ENCODE measurements around the gene MYEF2. TPM values are rescaled to one million over a fixed set of nuclear protein-coding genes. Genes with fewer than 3 reads are reported as not detected.

The MYEF2 gene
- total RNA-seq, 2 donors from 2014 or later = 7.5 to 11.1 TPM

DNA sequence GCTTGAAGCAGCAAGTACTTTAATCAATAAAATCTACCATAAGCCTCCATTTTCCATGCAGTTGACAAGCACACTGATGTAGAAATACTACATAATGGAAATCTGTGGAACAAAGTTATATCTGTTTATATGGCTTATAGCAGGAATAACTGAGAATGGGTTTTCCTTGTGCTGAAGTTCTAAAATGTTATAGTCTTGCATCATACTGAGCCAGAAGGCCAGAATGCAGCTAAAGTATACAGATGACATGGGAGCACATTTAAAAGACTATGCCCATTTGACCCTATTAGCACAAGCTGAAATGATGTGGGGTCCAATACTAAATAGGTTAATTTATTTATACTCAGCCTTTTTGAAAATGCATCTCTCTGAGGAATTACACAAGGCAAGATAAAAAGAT is 32.2 kb downstream of the MYEF2 start:
- TF ChIP-seq, protein P1, sequence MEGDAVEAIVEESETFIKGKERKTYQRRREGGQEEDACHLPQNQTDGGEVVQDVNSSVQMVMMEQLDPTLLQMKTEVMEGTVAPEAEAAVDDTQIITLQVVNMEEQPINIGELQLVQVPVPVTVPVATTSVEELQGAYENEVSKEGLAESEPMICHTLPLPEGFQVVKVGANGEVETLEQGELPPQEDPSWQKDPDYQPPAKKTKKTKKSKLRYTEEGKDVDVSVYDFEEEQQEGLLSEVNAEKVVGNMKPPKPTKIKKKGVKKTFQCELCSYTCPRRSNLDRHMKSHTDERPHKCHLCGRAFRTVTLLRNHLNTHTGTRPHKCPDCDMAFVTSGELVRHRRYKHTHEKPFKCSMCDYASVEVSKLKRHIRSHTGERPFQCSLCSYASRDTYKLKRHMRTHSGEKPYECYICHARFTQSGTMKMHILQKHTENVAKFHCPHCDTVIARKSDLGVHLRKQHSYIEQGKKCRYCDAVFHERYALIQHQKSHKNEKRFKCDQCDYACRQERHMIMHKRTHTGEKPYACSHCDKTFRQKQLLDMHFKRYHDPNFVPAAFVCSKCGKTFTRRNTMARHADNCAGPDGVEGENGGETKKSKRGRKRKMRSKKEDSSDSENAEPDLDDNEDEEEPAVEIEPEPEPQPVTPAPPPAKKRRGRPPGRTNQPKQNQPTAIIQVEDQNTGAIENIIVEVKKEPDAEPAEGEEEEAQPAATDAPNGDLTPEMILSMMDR (IDR thresholded peaks at IDR 0.05) = no peak
- Histone ChIP-seq H3K36me3 (no peaks in the 10 kb centered on the region), H3K4me3 (no peak overlapping the region), H3K9me3 (no peaks in the 10 kb centered on the region), H3K27me3 (no peaks in the 10 kb centered on the region), H3K4me1 (no peaks in the 10 kb centered on the region), H3K27ac (no peak overlapping the region)
- no peak for DNase-seq (ENCODE audit: low spot score)

DNA sequence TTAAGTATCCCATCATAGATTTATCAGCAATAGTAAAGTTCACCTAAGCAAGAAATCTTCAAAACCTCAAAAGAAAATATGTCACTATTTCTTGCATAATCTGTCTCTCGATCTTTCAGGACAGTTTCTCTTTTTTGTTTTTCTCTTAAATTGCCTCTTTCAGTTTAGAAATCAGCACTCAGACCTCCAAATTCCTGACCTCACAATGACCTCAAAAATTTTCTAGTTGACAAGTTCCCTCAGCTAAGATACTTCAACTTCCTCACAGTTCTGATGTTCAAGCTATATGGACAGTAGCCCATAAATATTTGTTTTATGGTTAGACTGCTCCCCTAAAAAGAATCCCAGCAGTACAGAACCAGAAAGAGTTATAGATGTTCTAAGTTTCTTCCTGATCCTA is 33.2 kb downstream of the MYEF2 start:
- no peak overlapping the region for H3K27ac ChIP-seq
- H3K4me3 ChIP-seq = no peak overlapping the region
- H3K4me1 ChIP-seq = no peaks in the 10 kb centered on the region
- H3K9me3 ChIP-seq = no peaks in the 10 kb centered on the region
- H3K27me3 ChIP-seq = no peaks in the 10 kb centered on the region
- H3K36me3 ChIP-seq = no peaks in the 10 kb centered on the region
- TF ChIP-seq, protein P1 (IDR thresholded peaks at IDR 0.05) = no peak
- no peak for DNase-seq (ENCODE audit: low spot score)

DNA sequence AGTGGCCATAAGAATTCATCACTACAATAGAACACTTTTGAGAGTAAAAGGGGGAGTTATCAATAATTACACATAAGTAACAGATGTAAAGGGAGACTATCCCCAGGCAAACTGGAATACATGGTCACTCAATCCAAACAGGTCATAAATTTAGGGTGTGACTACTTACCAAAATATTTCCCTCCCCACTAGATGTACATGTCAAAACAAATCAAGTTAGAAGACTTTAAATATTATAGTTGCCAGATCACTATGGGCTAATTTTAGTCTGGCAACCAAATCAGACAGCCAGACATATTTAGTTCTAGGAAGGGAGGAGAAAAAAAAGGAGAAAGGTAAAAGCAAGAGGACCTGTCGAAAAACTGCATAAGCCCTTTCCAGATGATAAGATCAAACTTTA is 34.2 kb downstream of the MYEF2 start:
- Histone ChIP-seq H3K36me3 (no peaks in the 10 kb centered on the region), H3K4me1 (no peaks in the 10 kb centered on the region), H3K9me3 (no peaks in the 10 kb centered on the region), H3K27me3 (no peaks in the 10 kb centered on the region), H3K27ac (no peak overlapping the region), H3K4me3 (no peak overlapping the region)
- no peak for DNase-seq (ENCODE audit: low spot score)
- TF ChIP-seq, protein P1 (IDR thresholded peaks at IDR 0.05) = no peak

DNA sequence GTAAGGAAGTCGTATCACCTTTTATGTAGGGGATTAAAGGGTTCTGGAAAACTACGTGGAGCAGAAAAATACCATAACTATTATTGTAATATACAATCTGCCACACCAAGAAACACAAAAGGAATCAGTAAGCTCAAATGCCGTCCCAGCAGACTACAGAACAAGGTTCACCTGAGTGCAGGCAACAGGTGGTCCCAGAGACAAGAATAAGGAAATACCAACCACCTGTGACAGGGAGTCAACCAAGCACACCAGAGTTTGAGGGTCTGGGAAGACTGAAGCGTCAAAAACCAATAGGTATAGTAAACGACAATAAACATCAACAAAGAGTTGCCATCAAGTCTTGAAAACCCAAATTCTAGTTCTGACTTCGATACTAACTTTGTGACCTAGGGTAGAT is 45.2 kb downstream of the MYEF2 start:
- Histone ChIP-seq H3K9me3 (no peaks in the 10 kb centered on the region), H3K27me3 (no peaks in the 10 kb centered on the region), H3K4me1 (no peaks in the 10 kb centered on the region), H3K4me3 (no peak overlapping the region), H3K36me3 (no peaks in the 10 kb centered on the region), H3K27ac (no peak overlapping the region)
- DNase-seq (ENCODE audit: low spot score) = no peak
- TF ChIP-seq, protein P1 (IDR thresholded peaks at IDR 0.05) = no peak

DNA sequence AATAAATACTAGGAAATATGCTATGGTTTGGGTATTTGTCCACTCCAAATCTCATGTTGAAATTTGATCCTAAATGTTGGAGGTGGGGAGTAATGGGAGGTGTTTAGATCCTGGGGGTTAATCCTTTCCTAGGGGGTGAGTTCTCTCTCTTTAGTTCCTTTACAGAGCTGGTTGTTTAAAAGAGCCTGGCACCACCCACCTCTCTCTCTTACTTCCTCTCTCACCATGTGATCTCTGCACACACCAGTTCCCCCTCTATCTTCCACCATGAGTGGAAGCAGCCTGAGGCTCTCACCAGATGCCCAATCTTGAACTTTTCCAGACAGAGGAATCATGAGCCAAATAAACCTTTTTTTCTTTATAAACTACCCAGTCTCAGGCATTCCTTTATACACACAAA is 46.8 kb downstream of the MYEF2 start:
- H3K27ac ChIP-seq = no peak overlapping the region
- TF ChIP-seq, protein P1 (IDR thresholded peaks at IDR 0.05) = no peak

DNA sequence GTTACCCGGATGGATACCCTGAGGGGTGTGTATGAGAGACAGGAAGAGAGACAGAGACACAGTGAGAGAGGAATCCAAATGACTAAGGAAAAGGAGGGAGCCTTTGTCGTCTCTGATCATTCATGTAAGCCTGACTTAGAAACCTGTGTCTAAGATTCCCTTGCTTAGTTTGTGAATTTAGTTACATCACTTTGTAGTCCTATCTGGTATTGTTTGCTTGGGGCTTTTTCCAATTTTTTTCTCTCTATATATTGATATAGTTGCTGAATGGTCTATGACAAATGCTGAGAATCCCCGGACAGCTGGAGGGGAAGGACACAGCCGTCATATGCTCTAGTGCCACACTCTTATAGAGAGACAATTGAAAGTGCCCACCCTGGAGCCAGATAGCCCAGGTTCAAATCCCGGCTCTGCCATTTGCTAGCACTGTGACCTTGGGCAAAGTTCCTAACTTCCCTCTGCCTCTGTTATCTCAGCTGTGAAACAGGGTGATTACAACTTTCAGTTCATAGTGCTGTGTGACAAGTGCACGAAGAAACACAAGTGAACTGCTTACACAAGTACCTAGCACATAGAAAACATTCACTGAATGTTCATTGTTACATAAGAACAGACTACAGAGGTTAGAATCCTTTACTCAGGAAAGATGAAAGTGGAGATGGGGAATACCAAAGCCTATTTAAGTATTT is 51.3 kb downstream of the MYEF2 start:
- no peaks in the 10 kb centered on the region for H3K27me3 ChIP-seq
- no peaks in the 10 kb centered on the region for H3K36me3 ChIP-seq
- no peaks in the 10 kb centered on the region for H3K4me1 ChIP-seq
- TF ChIP-seq, protein P1 (IDR thresholded peaks at IDR 0.05) = no peak
- DNase-seq (ENCODE audit: low spot score) = no peak
- H3K27ac ChIP-seq = no peak overlapping the region
- no peaks in the 10 kb centered on the region for H3K9me3 ChIP-seq
- no peak overlapping the region for H3K4me3 ChIP-seq

More for the DNA sequence above, 46.8 kb downstream of the MYEF2 start:
- H3K4me3 ChIP-seq = no peak overlapping the region
- H3K4me1 ChIP-seq = no peaks in the 10 kb centered on the region
- H3K36me3 ChIP-seq = no peaks in the 10 kb centered on the region
- no peaks in the 10 kb centered on the region for H3K9me3 ChIP-seq
- DNase-seq (ENCODE audit: low spot score) = no peak
- H3K27me3 ChIP-seq = no peaks in the 10 kb centered on the region
